Smooth muscle cell (in vitro differentiated cells): ENCODE results near the gene LCE1E. TPM values are rescaled to one million over a fixed set of nuclear protein-coding genes. Genes with fewer than 3 reads are reported as not detected.

Source experiments
- DNase-seq: peaks from one replicate; lab custom pipeline; 2025; ENCODE audit not compliant: unreplicated experiment; lab: John Stamatoyannopoulos, UW
- H2AFZ ChIP-seq: fragments of 200-600 bp; sonication (generic); 2 replicates; pipeline ENCODE4 v1.6.0; 2016; ENCODE audit warnings: antibody characterized with exemption, low read depth, mild to moderate bottlenecking
- H3F3A ChIP-seq: fragments of 200-600 bp; sonication (generic); 2 replicates; pipeline ENCODE4 v1.6.0; 2017; ENCODE audit warnings: antibody characterized with exemption, low read depth
- H3K27ac ChIP-seq: fragments of 200-600 bp; sonication (generic); 2 replicates; pipeline ENCODE4 v1.5.1; 2016; ENCODE audit warnings: low read depth, mild to moderate bottlenecking
- H3K27me3 ChIP-seq: fragments of 200-600 bp; sonication (generic); 2 replicates; pipeline ENCODE4 v1.6.1; 2016; ENCODE audit warnings: low read depth, mild to moderate bottlenecking
- H3K36me3 ChIP-seq: fragments of 200-600 bp; sonication (generic); 2 replicates; pipeline ENCODE4 v1.5.1; 2016; ENCODE audit warnings: low read depth
- H3K4me1 ChIP-seq: fragments of 200-600 bp; sonication (generic); 2 replicates; pipeline ENCODE4 v1.5.1; 2016; ENCODE audit warnings: low read depth
- H3K4me2 ChIP-seq: fragments of 200-600 bp; sonication (generic); 2 replicates; pipeline ENCODE4 v1.6.0; 2016; ENCODE audit warnings: mild to moderate bottlenecking
- H3K4me3 ChIP-seq: fragments of 200-600 bp; sonication (generic); 2 replicates; pipeline ENCODE4 v1.5.1; 2016; ENCODE audit warnings: mild to moderate bottlenecking
- H3K79me2 ChIP-seq: fragments of 200-600 bp; sonication (generic); 2 replicates; pipeline ENCODE4 v1.6.0; 2016; ENCODE audit warnings: low read depth, mild to moderate bottlenecking
- H3K9ac ChIP-seq: fragments of 200-600 bp; sonication (generic); 2 replicates; pipeline ENCODE4 v1.6.0; 2016; ENCODE audit warnings: low read depth
- H3K9me3 ChIP-seq: fragments of 200-600 bp; sonication (generic); replicated peaks from 2 replicates; pipeline ENCODE4 v1.5.1; 2016; ENCODE audit warnings: low read depth
- H4K20me1 ChIP-seq: fragments of 200-600 bp; sonication (generic); 2 replicates; pipeline ENCODE4 v1.6.0; 2016; ENCODE audit warnings: low read depth
- WGBS: methylation state at CpG from one replicate; pipeline ENCODE4 v1.1.7; 2016; ENCODE audit warnings: low lambda C conversion rate; 5-methylcytosine and 5-hydroxymethylcytosine counted together
- polyA plus RNA-seq: library from polyadenylated mRNA; unstranded; fragments of >200 nt; fragmentation: Nextera tagmentation; extraction: Ambion mirVana; gene quantifications from 2 replicates; pipeline ENCODE4 v1.2.1, GENCODE V29; 2016
- total RNA-seq: library from RNA; depleted of rRNA; stranded (reverse); fragments of >200 nt; gene quantifications from 2 replicates; pipeline ENCODE4 v1.2.3, GENCODE V29; 2014
- TF ChIP-seq, protein P1 (sequence below): fragments of 200-600 bp; sonication (generic); IDR thresholded peaks from 2 replicates; pipeline ENCODE4 v1.5.1; 2017; ENCODE audit warnings: borderline replicate concordance, mild to moderate bottlenecking, antibody characterized with exemption; ENCODE audit not compliant: insufficient read depth, poor library complexity, severe bottlenecking

Gene LCE1E
- total and polyA plus RNA-seq, 2 experiments from 2014 or later, result not detected

DNA sequence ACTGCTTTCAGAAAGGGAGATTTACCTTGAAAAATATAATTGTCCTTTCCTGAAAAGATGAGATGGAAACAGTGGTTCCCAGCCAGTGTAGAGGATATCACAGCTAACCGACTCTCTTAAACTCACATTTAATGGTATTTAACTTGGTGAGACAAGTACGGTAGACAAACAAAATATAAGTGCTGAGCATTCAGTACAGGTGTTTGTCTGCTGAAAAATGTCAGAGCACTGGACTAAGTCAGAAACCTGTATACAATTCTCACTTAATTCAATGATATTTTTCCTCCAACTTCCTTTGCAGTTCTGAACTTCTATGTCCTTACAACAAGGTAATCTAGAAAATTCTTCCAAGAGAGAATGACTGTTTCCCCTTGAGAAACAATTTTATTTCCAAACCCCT lies 25.6 kb downstream of the LCE1E start, which contains the start of gene LCE1B:
Gene LCE1B (plus strand): TSS at position 301 of the 400 bp plus-strand sequence. CDS start 476 bp downstream, outside the sequence.
- Histone ChIP-seq H3K9me3 (no peaks in the 10 kb centered on the region), H4K20me1 (no peaks in the 10 kb centered on the region), H3K4me3 (no peak within 1 kb of the TSS), H3K79me2 (no peaks in the 10 kb centered on the region), H3K4me2 (no peak within 1 kb of the TSS), H2AFZ (no peak within 1 kb of the TSS), H3K27me3 (no peaks in the 10 kb centered on the region), H3K4me1 (no peaks in the 10 kb centered on the region), H3K9ac (no peak within 1 kb of the TSS), H3K27ac (no peak within 1 kb of the TSS), H3K36me3 (no peaks in the 10 kb centered on the region), H3F3A (no peaks in the 10 kb centered on the region)
- WGBS, result 84% methylated on average over 2 of the region's 2 CpGs
- no peak for DNase-seq
- TF ChIP-seq, protein P1, sequence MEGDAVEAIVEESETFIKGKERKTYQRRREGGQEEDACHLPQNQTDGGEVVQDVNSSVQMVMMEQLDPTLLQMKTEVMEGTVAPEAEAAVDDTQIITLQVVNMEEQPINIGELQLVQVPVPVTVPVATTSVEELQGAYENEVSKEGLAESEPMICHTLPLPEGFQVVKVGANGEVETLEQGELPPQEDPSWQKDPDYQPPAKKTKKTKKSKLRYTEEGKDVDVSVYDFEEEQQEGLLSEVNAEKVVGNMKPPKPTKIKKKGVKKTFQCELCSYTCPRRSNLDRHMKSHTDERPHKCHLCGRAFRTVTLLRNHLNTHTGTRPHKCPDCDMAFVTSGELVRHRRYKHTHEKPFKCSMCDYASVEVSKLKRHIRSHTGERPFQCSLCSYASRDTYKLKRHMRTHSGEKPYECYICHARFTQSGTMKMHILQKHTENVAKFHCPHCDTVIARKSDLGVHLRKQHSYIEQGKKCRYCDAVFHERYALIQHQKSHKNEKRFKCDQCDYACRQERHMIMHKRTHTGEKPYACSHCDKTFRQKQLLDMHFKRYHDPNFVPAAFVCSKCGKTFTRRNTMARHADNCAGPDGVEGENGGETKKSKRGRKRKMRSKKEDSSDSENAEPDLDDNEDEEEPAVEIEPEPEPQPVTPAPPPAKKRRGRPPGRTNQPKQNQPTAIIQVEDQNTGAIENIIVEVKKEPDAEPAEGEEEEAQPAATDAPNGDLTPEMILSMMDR, result no peak

DNA sequence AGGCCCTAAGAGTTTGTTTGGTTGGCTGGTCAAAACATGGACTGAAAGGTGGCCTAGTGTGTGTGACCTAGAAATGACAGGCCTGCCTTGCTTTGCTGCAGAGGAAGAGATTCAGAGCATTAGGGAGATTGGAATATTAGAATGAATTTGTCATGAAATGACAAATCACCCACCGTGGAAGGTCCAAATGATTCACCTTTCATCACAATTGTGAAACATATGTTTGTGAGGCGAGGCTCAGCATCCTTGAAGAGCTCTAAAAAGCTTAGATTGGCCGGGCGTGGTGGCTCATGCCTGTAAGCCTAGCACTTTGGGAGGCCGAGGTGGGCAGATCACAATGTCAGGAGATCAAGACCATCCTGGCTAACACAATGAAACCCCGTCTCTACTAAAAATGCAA lies 31.3 kb downstream of the LCE1E start:
- no peak for DNase-seq

DNA sequence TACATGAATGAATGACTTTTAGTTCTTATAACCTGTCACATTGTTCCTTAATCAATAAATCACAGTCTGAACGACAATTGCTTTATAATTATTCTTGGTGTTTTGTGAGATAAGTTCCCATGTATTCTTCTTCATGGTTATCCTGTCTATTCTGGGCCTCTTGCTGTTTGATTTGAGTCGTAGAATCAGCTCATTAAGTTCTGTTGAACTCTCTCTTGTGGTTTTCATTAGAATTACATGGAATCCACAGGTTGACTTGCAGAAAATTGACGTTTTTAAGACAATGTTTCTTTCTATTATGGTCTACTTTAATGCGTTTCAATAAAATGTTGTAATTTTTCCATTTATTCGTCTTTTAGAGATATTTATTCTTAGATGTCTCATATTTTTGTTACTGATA lies 37.2 kb downstream of the LCE1E start:
- Histone ChIP-seq H3K4me3 (no peak overlapping the region), H3K27me3 (no peaks in the 10 kb centered on the region), H3K27ac (no peak overlapping the region), H3K4me2 (no peak overlapping the region), H3K79me2 (no peaks in the 10 kb centered on the region), H3F3A (no peaks in the 10 kb centered on the region), H4K20me1 (no peaks in the 10 kb centered on the region), H3K9me3 (peaks cover 9% of the 10 kb centered on the region), H3K36me3 (no peaks in the 10 kb centered on the region), H3K4me1 (no peaks in the 10 kb centered on the region), H2AFZ (no peak overlapping the region), H3K9ac (no peak overlapping the region)
- no peak for DNase-seq
- 25% methylated on average over 5 of the region's 5 CpGs for WGBS
- TF ChIP-seq, protein P1, result no peak

More for the DNA sequence above, 31.3 kb downstream of the LCE1E start:
- TF ChIP-seq, protein P1, result no peak
- Histone ChIP-seq H3K4me2 (no peak overlapping the region), H3K36me3 (no peaks in the 10 kb centered on the region), H3K27me3 (no peaks in the 10 kb centered on the region), H3K79me2 (no peaks in the 10 kb centered on the region), H2AFZ (no peak overlapping the region), H3K4me1 (no peaks in the 10 kb centered on the region), H3F3A (no peaks in the 10 kb centered on the region), H3K9ac (no peak overlapping the region), H3K27ac (no peak overlapping the region), H3K4me3 (no peak overlapping the region), H3K9me3 (no peaks in the 10 kb centered on the region), H4K20me1 (no peaks in the 10 kb centered on the region)
- 62% methylated on average over 6 of the region's 6 CpGs for WGBS

DNA sequence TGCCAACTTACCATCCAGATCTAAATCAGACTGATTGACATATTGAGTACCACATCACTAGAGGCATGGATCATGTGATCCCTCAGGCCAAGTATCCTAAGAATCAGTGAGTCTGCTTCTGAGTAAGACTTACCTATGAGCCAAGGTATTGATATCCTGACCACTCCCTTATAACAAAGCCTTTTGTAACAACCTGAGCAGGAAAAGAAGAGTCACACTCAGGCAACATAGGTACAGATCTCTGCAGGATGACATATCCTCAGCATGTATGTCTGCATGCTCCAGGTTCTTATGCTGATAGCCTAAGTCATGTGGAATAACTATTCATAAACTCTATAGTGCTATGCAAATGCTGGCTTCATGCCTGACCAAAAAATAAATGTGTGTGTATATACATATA lies 38.9 kb downstream of the LCE1E start:
- H3K9me3 ChIP-seq, result peaks cover 9% of the 10 kb centered on the region
- H3F3A ChIP-seq, result no peaks in the 10 kb centered on the region
- H3K36me3 ChIP-seq, result no peaks in the 10 kb centered on the region
- H2AFZ ChIP-seq, result no peak overlapping the region
- no peak overlapping the region for H3K4me2 ChIP-seq
- H3K4me1 ChIP-seq, result no peaks in the 10 kb centered on the region
- H3K4me3 ChIP-seq, result no peak overlapping the region
- no peak for DNase-seq
- H3K9ac ChIP-seq, result no peak overlapping the region
- H3K79me2 ChIP-seq, result no peaks in the 10 kb centered on the region
- TF ChIP-seq, protein P1, result no peak
- H3K27me3 ChIP-seq, result no peaks in the 10 kb centered on the region
- no peak overlapping the region for H3K27ac ChIP-seq
- no peaks in the 10 kb centered on the region for H4K20me1 ChIP-seq
